ENCODE results near the gene PBX3. TPM values are rescaled to one million over a fixed set of nuclear protein-coding genes. Genes with fewer than 3 reads are reported as not detected.

PBX3 gene
- total and polyA plus RNA-seq, 4 donors, result 7.3 to 18.9 (median 11.1) TPM

- no peak for TF ChIP-seq ATF3 (IDR thresholded peaks at IDR 0.05)
- no peak for TF ChIP-seq RXRA (IDR thresholded peaks at IDR 0.05)
Observed at GRCh38 chr9:125974705-125975104, 227.5 kb downstream of the PBX3 start (continued).

- Histone ChIP-seq H3K36me3 (ENCODE audit: control insufficient read depth in 4 of 4, insufficient read depth in 3 of 4, low read depth in 1 of 4, low read length in 3 of 4) (no peaks in the 10 kb centered on the region), H3K27me3 (ENCODE audit: control insufficient read depth in 4 of 4, insufficient read depth in 4 of 4, low read length in 3 of 4) (no peaks in the 10 kb centered on the region), H3K9ac (ENCODE audit: low read depth in 1 of 2, low read length in 2 of 2) (no peak overlapping the region), H3K9me3 (ENCODE audit: control insufficient read depth in 4 of 4, low read length in 3 of 4) (peaks cover 0 to 4% (median 0%) of the 10 kb centered on the region in 4 donors), H3K27ac (ENCODE audit: low read depth in 1 of 2, low read length in 2 of 2) (no peak overlapping the region), H3K4me1 (ENCODE audit: control insufficient read depth in 4 of 4, insufficient read depth in 4 of 4, low read length in 3 of 4) (no peaks in the 10 kb centered on the region), H3K4me3 (ENCODE audit: low read depth in 1 of 3, low read length in 3 of 3) (no peak overlapping the region)
- DNase-seq (ENCODE audit: low spot score), result no peak
- TF ChIP-seq FOXA2 (IDR thresholded peaks at IDR 0.05) (no peak), CTCF (IDR thresholded peaks at IDR 0.05; ENCODE audit: low read depth, low read length, missing input control) (no peak), SP1 (IDR thresholded peaks at IDR 0.05) (no peak), EGR1 (IDR thresholded peaks at IDR 0.05; ENCODE audit: low read depth in 2 of 2) (no peak), YY1 (IDR thresholded peaks at IDR 0.05) (no peak)
Observed at GRCh38 chr9:125977223-125977622, 230.1 kb downstream of the PBX3 start.

GRCh38 chr9:125979383-125979782 is 232.2 kb downstream of the PBX3 start:
- H3K4me1 ChIP-seq (ENCODE audit: control insufficient read depth in 4 of 4, insufficient read depth in 4 of 4, low read length in 3 of 4), result no peaks in the 10 kb centered on the region
- WGBS, result 95% methylated on average over 1 of the region's 1 CpG
- H3K9me3 ChIP-seq (ENCODE audit: control insufficient read depth in 4 of 4, low read length in 3 of 4), result peaks cover 0 to 4% (median 0%) of the 10 kb centered on the region in 4 donors
- no peak overlapping the region for H3K4me3 ChIP-seq (ENCODE audit: low read depth in 1 of 3, low read length in 3 of 3)
- no peak overlapping the region for H3K27ac ChIP-seq (ENCODE audit: low read depth in 1 of 2, low read length in 2 of 2)
- no peaks in the 10 kb centered on the region for H3K36me3 ChIP-seq (ENCODE audit: control insufficient read depth in 4 of 4, insufficient read depth in 3 of 4, low read depth in 1 of 4, low read length in 3 of 4)
- no peak for DNase-seq (ENCODE audit: low spot score)
- H3K27me3 ChIP-seq (ENCODE audit: control insufficient read depth in 4 of 4, insufficient read depth in 4 of 4, low read length in 3 of 4), result no peaks in the 10 kb centered on the region
- TF ChIP-seq MAX (IDR thresholded peaks at IDR 0.05) (no peak), YY1 (IDR thresholded peaks at IDR 0.05) (no peak), ATF3 (IDR thresholded peaks at IDR 0.05) (no peak), NR2F2 (IDR thresholded peaks at IDR 0.05) (no peak), FOXA2 (IDR thresholded peaks at IDR 0.05) (no peak), EGR1 (IDR thresholded peaks at IDR 0.05; ENCODE audit: low read depth in 2 of 2) (no peak), FOXA1 (IDR thresholded peaks at IDR 0.05) (no peak), REST (IDR thresholded peaks at IDR 0.05) (no peak), HNF4A (conservative IDR thresholded peaks at IDR 0.05) (no peak), SP1 (IDR thresholded peaks at IDR 0.05) (no peak), JUND (IDR thresholded peaks at IDR 0.05) (no peak), HNF4G (IDR thresholded peaks at IDR 0.05) (no peak), ZBTB33 (IDR thresholded peaks at IDR 0.05) (no peak), RAD21 (IDR thresholded peaks at IDR 0.05) (no peak), GABPA (IDR thresholded peaks at IDR 0.05 in 1 of 2, conservative IDR thresholded peaks at IDR 0.05 in 1 of 2) (no peak), RXRA (IDR thresholded peaks at IDR 0.05) (no peak), TAF1 (conservative IDR thresholded peaks at IDR 0.05) (no peak), CTCF (IDR thresholded peaks at IDR 0.05; ENCODE audit: low read depth, low read length, missing input control) (no peak)
- no peak overlapping the region for H3K9ac ChIP-seq (ENCODE audit: low read depth in 1 of 2, low read length in 2 of 2)
